Activated naive CD4-positive, alpha-beta T cell treated with anti-CD3 and anti-CD28 coated beads, Interleukin-2, amount 10 ng/mL, durations not matched to agents 7 days and 5 days (primary cell): Measurements from ENCODE around the gene LRP6.

ENCODE experiments used
- CTCF ChIA-PET: fragments of 350-600 bp; sonication (Branson Sonifier 250); formaldehyde crosslinking; loops from one replicate; lab custom pipeline; 2021; ENCODE audit warnings: antibody characterized with exemption; lab: Charles Lee
- DNase-seq: peaks from one replicate; pipeline ENCODE4 v3.0.0-alpha.2; 2020
- H3K27ac Mint-ChIP-seq: one replicate; pipeline ENCODE4 v1.8.0; 2021; ENCODE audit warnings: mild to moderate bottlenecking, moderate library complexity, mixed read lengths
- H3K27me3 Mint-ChIP-seq: one replicate; pipeline ENCODE4 v1.8.0; 2021; ENCODE audit warnings: mild to moderate bottlenecking, mixed read lengths
- H3K36me3 Mint-ChIP-seq: one replicate; pipeline ENCODE4 v1.8.0; 2021; ENCODE audit warnings: mixed read lengths
- H3K4me1 Mint-ChIP-seq: one replicate; pipeline ENCODE4 v1.8.0; 2021; ENCODE audit warnings: mixed read lengths
- H3K4me3 Mint-ChIP-seq: one replicate; pipeline ENCODE4 v1.8.0; 2021; ENCODE audit warnings: mild to moderate bottlenecking, moderate library complexity, mixed read lengths
- H3K9me3 Mint-ChIP-seq: one replicate; pipeline ENCODE4 v1.8.0; 2021; ENCODE audit warnings: mixed read lengths

Gene LRP6

DNA sequence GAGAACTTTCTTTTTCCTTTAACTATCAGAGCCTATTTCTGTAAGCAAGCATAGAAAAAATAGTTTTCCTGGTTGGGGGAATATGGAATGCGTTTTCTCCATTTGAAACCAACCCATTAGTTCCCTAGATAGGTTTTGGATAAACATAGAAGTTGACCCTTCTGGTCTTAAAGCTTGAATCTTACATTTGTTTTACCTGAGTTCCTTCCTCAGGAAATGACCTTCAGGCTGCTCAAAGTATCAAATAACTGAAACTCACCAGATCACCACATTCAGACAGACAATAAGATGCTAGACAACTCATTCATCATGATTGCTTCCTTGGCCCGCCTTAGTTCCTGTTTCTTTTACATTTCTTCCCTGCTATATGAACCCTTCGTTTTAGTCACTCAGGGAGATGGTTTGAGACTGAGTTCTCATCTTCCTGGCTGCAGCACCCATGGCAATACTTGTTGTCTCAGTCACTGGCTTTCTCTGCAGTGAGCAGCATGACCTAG is 52.2 kb downstream of the LRP6 start:
- CTCF ChIA-PET = interaction anchor here (0.6 kb wide), 2 partner anchors 119 to 1237 kb away, joined by 3 read pairs; no protein-coding TSS in a partner anchor
- Mint-ChIP-seq H3K27ac (no peak overlapping the region), H3K4me1 (peaks cover 37% of the 10 kb centered on the region), H3K4me3 (no peak overlapping the region), H3K36me3 (no peaks in the 10 kb centered on the region), H3K9me3 (no peaks in the 10 kb centered on the region), H3K27me3 (peaks cover 27% of the 10 kb centered on the region)
- no peak for DNase-seq

- H3K4me1 Mint-ChIP-seq = peaks cover 37% of the 10 kb centered on the region
Measured at GRCh38 chr12:12214201-12214600, 52.6 kb downstream of the LRP6 start.

DNA sequence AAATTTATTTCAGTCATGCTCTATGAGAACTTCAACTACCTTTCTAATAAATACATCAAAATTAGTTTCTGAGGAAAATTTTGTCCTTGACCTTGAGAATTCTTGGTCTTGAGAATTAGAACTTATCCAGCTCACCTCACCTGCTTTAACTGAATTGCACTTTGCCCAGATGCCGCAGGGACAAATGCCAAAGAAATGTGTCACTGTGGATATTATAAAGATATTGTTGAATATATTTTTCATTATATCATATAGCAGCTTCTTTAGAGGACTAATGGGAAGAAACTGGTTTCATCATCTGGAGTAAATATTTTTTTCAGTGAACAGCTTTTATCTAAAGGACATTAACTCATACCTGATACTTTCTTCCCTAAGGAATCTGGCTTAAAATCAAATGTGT is 54.1 kb downstream of the LRP6 start:
- Mint-ChIP-seq H3K27ac (no peak overlapping the region), H3K4me1 (peaks cover 34% of the 10 kb centered on the region), H3K36me3 (no peaks in the 10 kb centered on the region), H3K4me3 (no peak overlapping the region), H3K9me3 (no peaks in the 10 kb centered on the region), H3K27me3 (peaks cover 24% of the 10 kb centered on the region)
- DNase-seq = no peak
- CTCF ChIA-PET = no interaction called here

More at GRCh38 chr12:12214201-12214600, 52.6 kb downstream of the LRP6 start:
- Mint-ChIP-seq H3K27ac (no peak overlapping the region), H3K27me3 (peaks cover 23% of the 10 kb centered on the region), H3K36me3 (no peaks in the 10 kb centered on the region), H3K9me3 (no peaks in the 10 kb centered on the region), H3K4me3 (no peak overlapping the region)
- CTCF ChIA-PET = interaction anchor here (0.6 kb wide), 2 partner anchors 119 to 1236 kb away, joined by 3 read pairs; no protein-coding TSS in a partner anchor
- no peak for DNase-seq

- Mint-ChIP-seq H3K9me3 (no peaks in the 10 kb centered on the region), H3K36me3 (no peaks in the 10 kb centered on the region), H3K4me1 (peaks cover 30% of the 10 kb centered on the region), H3K27me3 (peaks cover 29% of the 10 kb centered on the region), H3K4me3 (no peak overlapping the region), H3K27ac (no peak overlapping the region)
- peak; percentile 62 for DNase-seq
- CTCF ChIA-PET = no interaction called here
Measured at GRCh38 chr12:12210983-12211382, 55.9 kb downstream of the LRP6 start.

DNA sequence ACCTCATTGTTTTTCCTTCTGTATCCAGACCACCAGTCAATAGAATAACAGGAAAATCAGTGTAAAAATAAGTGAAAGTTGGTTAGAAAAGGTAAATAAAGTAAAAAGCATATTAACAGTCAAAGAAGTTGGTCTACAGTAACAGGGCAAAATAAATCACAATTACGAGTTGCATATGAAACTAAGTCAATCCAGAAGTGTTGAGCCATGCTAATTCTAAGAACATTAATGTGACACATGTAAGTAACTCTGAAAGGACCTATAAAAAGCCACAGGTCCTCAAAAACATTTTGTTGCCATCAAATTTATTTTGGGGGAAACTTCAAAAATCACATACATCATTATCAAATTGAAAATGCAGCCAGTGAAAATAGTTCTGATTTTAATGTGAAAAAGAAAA is 56.4 kb downstream of the LRP6 start:
- Mint-ChIP-seq H3K4me3 (no peak overlapping the region), H3K27me3 (peaks cover 27% of the 10 kb centered on the region), H3K9me3 (no peaks in the 10 kb centered on the region), H3K36me3 (no peaks in the 10 kb centered on the region), H3K27ac (no peak overlapping the region), H3K4me1 (peaks cover 30% of the 10 kb centered on the region)
- DNase-seq = no peak
- CTCF ChIA-PET = no interaction called here

DNA sequence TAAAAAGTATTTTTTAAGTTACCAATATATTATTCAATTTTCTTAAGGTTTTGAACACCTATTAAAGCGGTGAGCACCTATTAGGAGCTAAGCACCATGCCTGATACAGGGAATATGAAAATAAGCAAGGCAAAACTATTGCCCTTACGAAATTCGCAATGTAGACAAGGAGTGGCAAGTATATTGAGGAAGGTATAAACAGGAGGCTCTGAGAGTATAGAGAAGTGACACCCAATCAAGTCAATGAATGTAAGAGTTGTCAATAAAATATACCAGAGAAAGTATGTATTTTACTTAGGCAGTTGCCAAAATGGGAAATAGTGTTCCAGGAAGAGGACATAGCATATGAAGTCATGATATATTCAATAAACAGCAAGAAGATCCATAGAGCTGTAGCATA is 57.2 kb downstream of the LRP6 start:
- no peak overlapping the region for H3K4me3 Mint-ChIP-seq
- no peak overlapping the region for H3K27ac Mint-ChIP-seq
- H3K27me3 Mint-ChIP-seq = peaks cover 25% of the 10 kb centered on the region
- no peak for DNase-seq
- H3K9me3 Mint-ChIP-seq = no peaks in the 10 kb centered on the region
- peaks cover 26% of the 10 kb centered on the region for H3K4me1 Mint-ChIP-seq
- CTCF ChIA-PET = no interaction called here
- no peaks in the 10 kb centered on the region for H3K36me3 Mint-ChIP-seq

GRCh38 chr12:12209043-12209442 is 57.8 kb downstream of the LRP6 start:
- H3K9me3 Mint-ChIP-seq = no peaks in the 10 kb centered on the region
- CTCF ChIA-PET = no interaction called here
- peaks cover 27% of the 10 kb centered on the region for H3K27me3 Mint-ChIP-seq
- H3K4me1 Mint-ChIP-seq = peaks cover 23% of the 10 kb centered on the region
- H3K27ac Mint-ChIP-seq = no peak overlapping the region
- no peaks in the 10 kb centered on the region for H3K36me3 Mint-ChIP-seq
- H3K4me3 Mint-ChIP-seq = no peak overlapping the region
- DNase-seq = no peak

DNA sequence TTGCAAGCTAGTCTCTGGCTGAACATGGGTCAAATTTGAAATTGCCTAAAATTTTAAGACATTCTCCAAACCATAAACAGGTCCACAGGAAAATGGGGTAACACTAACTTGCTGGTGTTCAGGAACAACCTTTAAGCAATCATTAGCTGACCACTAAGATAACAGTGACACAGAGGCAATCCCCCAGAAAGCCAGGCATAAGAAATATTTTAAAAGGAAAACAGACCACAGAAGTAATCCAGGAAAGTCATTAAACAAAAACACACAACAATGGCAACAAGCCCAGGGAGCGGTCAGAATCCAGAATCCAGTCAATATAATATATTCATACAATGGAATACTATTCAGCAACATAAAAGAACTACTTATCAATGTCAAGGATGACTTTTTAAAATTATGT is 59.1 kb downstream of the LRP6 start:
- Mint-ChIP-seq H3K9me3 (no peaks in the 10 kb centered on the region), H3K4me3 (no peak overlapping the region), H3K27ac (no peak overlapping the region), H3K27me3 (peaks cover 22% of the 10 kb centered on the region), H3K36me3 (no peaks in the 10 kb centered on the region), H3K4me1 (peaks cover 23% of the 10 kb centered on the region)
- CTCF ChIA-PET = interaction anchor here (0.5 kb wide), 1 partner anchor 120 kb away, joined by 4 read pairs; no protein-coding TSS in a partner anchor
- no peak for DNase-seq

DNA sequence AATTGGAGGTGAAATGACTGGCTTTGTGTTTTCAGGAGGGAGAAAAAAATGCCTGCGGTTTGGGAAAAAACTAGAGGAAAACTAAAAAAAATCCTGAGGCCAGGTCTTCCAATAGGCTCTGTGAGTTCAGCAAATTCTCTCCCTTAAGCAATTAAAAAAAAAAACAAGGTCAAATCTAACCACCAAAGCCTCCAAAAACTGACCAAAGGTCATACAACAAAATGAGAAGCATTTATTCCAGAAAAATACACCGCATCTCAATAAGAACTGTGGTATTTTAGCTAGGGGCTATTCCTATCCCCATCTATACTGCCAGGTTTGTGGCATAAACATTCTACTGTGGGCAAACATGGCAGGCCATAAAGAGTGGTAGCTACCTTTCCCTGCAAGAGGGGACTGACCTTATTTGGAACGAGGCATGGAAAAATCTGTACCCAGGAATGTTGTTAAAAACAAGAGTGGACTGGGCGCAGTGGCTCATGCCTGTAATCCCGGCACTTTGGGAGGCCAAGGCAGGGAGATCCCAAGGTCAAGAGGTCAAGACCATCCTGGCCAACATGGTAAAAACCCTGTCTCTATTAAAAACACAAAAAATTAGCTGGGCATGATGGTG is 60.0 kb downstream of the LRP6 start:
- no peaks in the 10 kb centered on the region for H3K36me3 Mint-ChIP-seq
- peaks cover 22% of the 10 kb centered on the region for H3K27me3 Mint-ChIP-seq
- no peak overlapping the region for H3K4me3 Mint-ChIP-seq
- no peaks in the 10 kb centered on the region for H3K9me3 Mint-ChIP-seq
- DNase-seq = no peak
- CTCF ChIA-PET = no interaction called here
- no peak overlapping the region for H3K27ac Mint-ChIP-seq
- H3K4me1 Mint-ChIP-seq = peaks cover 21% of the 10 kb centered on the region

- no peaks in the 10 kb centered on the region for H3K4me1 Mint-ChIP-seq
- no peak overlapping the region for H3K4me3 Mint-ChIP-seq
- no peak for DNase-seq
- no peak overlapping the region for H3K27ac Mint-ChIP-seq
- no peaks in the 10 kb centered on the region for H3K9me3 Mint-ChIP-seq
- CTCF ChIA-PET = no interaction called here
- peaks cover 3% of the 10 kb centered on the region for H3K36me3 Mint-ChIP-seq
- H3K27me3 Mint-ChIP-seq = peaks cover 19% of the 10 kb centered on the region
Measured at GRCh38 chr12:12202747-12203146, 64.1 kb downstream of the LRP6 start.

- Mint-ChIP-seq H3K4me1 (no peaks in the 10 kb centered on the region), H3K36me3 (peaks cover 3% of the 10 kb centered on the region), H3K9me3 (no peaks in the 10 kb centered on the region), H3K4me3 (no peak overlapping the region), H3K27me3 (peaks cover 13% of the 10 kb centered on the region), H3K27ac (no peak overlapping the region)
- CTCF ChIA-PET = no interaction called here
- no peak for DNase-seq
Measured at GRCh38 chr12:12202105-12202504, 64.7 kb downstream of the LRP6 start.

- Mint-ChIP-seq H3K27me3 (peaks cover 10% of the 10 kb centered on the region), H3K36me3 (peaks cover 3% of the 10 kb centered on the region), H3K9me3 (peaks cover 3% of the 10 kb centered on the region), H3K4me3 (no peak overlapping the region), H3K27ac (no peak overlapping the region), H3K4me1 (no peaks in the 10 kb centered on the region)
- no peak for DNase-seq
- CTCF ChIA-PET = no interaction called here
Measured at GRCh38 chr12:12201274-12201758, 65.5 kb downstream of the LRP6 start.

GRCh38 chr12:12200363-12200762 is 66.5 kb downstream of the LRP6 start:
- Mint-ChIP-seq H3K9me3 (peaks cover 3% of the 10 kb centered on the region), H3K27me3 (peaks cover 10% of the 10 kb centered on the region), H3K4me1 (no peaks in the 10 kb centered on the region), H3K36me3 (peaks cover 3% of the 10 kb centered on the region), H3K4me3 (no peak overlapping the region), H3K27ac (no peak overlapping the region)
- CTCF ChIA-PET = no interaction called here
- DNase-seq = no peak

DNA sequence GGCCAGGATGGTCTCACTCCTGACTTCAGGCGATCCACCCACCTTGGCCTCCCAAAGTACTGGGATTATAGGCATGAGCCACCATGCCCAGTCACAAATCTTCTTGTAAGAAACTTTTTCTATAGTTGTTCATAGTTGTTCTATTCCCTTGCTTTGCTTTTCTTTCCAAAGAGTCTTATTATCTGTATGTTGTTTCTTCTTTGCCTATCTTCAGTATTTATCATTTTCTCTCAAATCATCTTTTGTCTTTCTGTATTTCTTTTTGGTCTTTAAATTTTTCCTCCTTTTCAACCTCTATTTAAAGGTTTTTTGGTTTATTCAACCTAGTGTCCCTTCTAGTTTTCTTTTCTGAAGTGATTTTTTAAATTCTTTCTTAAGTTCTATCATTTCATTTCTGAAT is 68.7 kb downstream of the LRP6 start:
- no peak for DNase-seq
- Mint-ChIP-seq H3K36me3 (peaks cover 3% of the 10 kb centered on the region), H3K27ac (no peak overlapping the region), H3K4me1 (no peaks in the 10 kb centered on the region), H3K4me3 (no peak overlapping the region), H3K9me3 (peaks cover 3% of the 10 kb centered on the region), H3K27me3 (peaks cover 13% of the 10 kb centered on the region)
- CTCF ChIA-PET = interaction anchor here (0.7 kb wide), 1 partner anchor 135 kb away, joined by 3 read pairs; no protein-coding TSS in a partner anchor

GRCh38 chr12:12197128-12197527 is 69.7 kb downstream of the LRP6 start:
- no peak overlapping the region for H3K4me3 Mint-ChIP-seq
- H3K9me3 Mint-ChIP-seq = peaks cover 3% of the 10 kb centered on the region
- CTCF ChIA-PET = no interaction called here
- no peak for DNase-seq
- H3K36me3 Mint-ChIP-seq = peaks cover 3% of the 10 kb centered on the region
- H3K4me1 Mint-ChIP-seq = no peaks in the 10 kb centered on the region
- H3K27me3 Mint-ChIP-seq = peaks cover 14% of the 10 kb centered on the region
- no peak overlapping the region for H3K27ac Mint-ChIP-seq
